ENCODE results near the gene PRKAR1B. TPM values are rescaled to one million over a fixed set of nuclear protein-coding genes. Genes with fewer than 3 reads are reported as not detected.

Gene PRKAR1B
- total RNA-seq, 4 donors from 2014 or later: 8.2 to 12.3 (median 10.5) TPM

DNA sequence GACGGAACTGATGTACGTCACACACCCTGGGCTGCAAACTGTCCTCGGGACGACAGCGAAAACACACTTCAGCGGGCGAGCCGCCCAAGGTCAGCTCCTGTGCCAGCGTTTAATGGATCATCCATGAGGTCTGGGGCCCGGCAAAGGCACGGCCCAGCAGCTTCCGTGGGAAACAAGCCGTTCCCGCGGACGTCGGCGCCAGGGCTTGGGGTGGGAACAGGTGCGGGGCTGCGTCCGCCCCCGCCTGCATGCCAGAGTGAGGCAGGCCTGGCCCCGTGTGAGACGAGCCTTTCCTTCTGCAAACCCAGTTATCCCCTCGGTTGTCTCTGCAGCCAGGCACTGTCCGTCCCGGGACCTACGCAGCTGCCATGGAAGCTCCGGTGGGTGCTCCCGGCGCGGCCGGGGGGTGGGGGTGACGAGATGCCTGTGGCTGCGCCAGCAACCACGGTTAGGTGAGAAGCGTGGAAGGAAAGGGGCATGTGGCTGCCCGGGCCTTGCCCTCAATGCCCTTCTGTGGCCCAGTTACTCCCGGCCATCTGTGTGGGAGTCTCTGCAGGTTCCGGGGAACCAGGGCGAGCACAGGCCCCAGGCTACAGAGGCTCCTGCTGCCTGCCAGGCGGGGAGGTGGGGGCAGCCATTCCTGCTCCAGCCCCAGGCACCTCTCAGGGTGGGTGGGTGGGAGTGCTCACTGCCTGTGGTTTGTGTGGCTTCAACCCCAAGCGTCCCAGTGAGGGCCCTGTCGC is 165.3 kb downstream of the PRKAR1B start:
- 98% methylated on average over 7 of the region's 44 CpGs for WGBS
- no peak overlapping the region for H3K27ac ChIP-seq
- no peak for DNase-seq (ENCODE audit: low spot score in 2 of 2)
- no peaks in the 10 kb centered on the region for H3K36me3 ChIP-seq
- H3K9me3 ChIP-seq: no peaks in the 10 kb centered on the region
- TF ChIP-seq POLR2AphosphoS5 (IDR thresholded peaks at IDR 0.05): no peak
- TF ChIP-seq EP300 (IDR thresholded peaks at IDR 0.05): no peak
- no peak for TF ChIP-seq POLR2A (IDR thresholded peaks at IDR 0.05)
- TF ChIP-seq, protein P1, sequence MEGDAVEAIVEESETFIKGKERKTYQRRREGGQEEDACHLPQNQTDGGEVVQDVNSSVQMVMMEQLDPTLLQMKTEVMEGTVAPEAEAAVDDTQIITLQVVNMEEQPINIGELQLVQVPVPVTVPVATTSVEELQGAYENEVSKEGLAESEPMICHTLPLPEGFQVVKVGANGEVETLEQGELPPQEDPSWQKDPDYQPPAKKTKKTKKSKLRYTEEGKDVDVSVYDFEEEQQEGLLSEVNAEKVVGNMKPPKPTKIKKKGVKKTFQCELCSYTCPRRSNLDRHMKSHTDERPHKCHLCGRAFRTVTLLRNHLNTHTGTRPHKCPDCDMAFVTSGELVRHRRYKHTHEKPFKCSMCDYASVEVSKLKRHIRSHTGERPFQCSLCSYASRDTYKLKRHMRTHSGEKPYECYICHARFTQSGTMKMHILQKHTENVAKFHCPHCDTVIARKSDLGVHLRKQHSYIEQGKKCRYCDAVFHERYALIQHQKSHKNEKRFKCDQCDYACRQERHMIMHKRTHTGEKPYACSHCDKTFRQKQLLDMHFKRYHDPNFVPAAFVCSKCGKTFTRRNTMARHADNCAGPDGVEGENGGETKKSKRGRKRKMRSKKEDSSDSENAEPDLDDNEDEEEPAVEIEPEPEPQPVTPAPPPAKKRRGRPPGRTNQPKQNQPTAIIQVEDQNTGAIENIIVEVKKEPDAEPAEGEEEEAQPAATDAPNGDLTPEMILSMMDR (IDR thresholded peaks at IDR 0.05): no peak
- no peaks in the 10 kb centered on the region for H3K4me1 ChIP-seq
- H3K4me3 ChIP-seq: no peak overlapping the region
- H3K27me3 ChIP-seq: no peaks in the 10 kb centered on the region

DNA sequence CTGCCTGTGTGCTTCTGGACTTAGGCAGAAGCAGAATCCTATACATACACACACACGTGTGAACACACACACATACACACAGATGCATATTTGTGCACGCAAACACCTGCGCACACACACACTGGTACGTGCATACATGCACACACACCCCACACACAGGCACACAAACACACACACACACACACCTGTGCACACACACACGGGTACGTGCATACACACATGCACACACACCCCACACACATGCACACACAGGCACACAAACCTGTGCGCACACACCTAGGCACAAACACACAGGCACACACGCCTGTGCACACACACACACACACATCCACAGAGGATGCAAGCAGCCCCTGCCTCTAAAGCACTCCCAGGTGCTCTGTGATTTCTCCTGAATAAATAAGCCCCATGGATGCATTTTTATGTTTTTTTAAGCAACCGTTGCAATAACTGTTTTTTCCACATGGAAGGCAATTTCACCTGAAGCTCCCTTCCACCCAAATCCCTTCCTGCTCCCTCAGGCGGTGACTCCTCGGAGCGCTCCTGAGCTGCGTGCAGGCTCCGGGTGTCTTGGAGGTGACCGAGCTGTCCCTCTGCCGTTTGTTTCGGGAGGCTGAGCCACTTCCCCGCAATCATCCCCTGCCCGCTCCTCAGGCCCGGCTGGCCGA is 166.0 kb downstream of the PRKAR1B start:
- H3K27ac ChIP-seq: no peak overlapping the region
- no peaks in the 10 kb centered on the region for H3K27me3 ChIP-seq
- 88% methylated on average over 21 of the region's 21 CpGs for WGBS
- H3K4me3 ChIP-seq: no peak overlapping the region
- H3K9me3 ChIP-seq: no peaks in the 10 kb centered on the region
- DNase-seq (ENCODE audit: low spot score in 2 of 2): no peak
- no peaks in the 10 kb centered on the region for H3K36me3 ChIP-seq
- H3K4me1 ChIP-seq: no peaks in the 10 kb centered on the region
- TF ChIP-seq, protein P1 (IDR thresholded peaks at IDR 0.05): no peak
- no peak for TF ChIP-seq POLR2AphosphoS5 (IDR thresholded peaks at IDR 0.05)
- TF ChIP-seq POLR2A (IDR thresholded peaks at IDR 0.05): no peak
- no peak for TF ChIP-seq EP300 (IDR thresholded peaks at IDR 0.05)

DNA sequence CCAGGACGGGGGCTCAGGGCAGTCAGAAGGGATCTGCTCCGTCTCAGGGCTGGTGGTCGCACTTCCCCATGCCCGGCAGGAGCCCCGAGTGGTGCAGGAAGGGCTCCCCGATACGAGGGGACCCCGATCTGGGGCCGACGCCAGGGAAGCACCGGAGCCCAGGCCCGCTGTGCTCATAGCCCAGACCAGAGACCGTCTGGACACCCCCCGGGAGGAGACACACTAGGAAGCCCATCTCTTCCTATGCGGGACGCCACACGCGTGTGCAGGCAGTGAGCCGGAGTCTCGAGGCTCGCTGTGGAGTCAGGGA is 167.7 kb downstream of the PRKAR1B start:
- Histone ChIP-seq H3K4me3 (no peak overlapping the region), H3K4me1 (no peaks in the 10 kb centered on the region), H3K36me3 (no peaks in the 10 kb centered on the region), H3K9me3 (no peaks in the 10 kb centered on the region), H3K27me3 (no peaks in the 10 kb centered on the region), H3K27ac (no peak overlapping the region)
- TF ChIP-seq, protein P1 (IDR thresholded peaks at IDR 0.05): no peak
- no peak for TF ChIP-seq EP300 (IDR thresholded peaks at IDR 0.05)
- TF ChIP-seq POLR2A (IDR thresholded peaks at IDR 0.05): no peak
- no peak for TF ChIP-seq POLR2AphosphoS5 (IDR thresholded peaks at IDR 0.05)
- DNase-seq (ENCODE audit: low spot score in 2 of 2): no peak
- 94% methylated on average over 9 of the region's 21 CpGs for WGBS

DNA sequence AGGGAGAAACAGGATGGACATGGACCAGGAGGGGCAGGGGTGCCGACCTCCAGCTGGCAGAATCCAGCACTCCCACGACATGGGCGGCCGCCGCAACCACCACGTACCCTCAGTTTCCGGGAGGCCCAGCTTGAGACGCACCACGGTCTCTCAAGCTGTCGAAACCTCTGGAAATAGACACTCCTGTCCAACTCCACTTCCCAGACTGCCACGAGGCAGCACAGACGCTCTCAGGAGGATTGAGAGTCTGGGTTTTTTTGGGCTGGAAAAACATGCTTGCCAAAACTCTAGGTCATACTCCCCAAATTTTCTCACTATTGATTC is 169.6 kb downstream of the PRKAR1B start:
- Histone ChIP-seq H3K27me3 (no peaks in the 10 kb centered on the region), H3K4me1 (no peaks in the 10 kb centered on the region), H3K36me3 (no peaks in the 10 kb centered on the region), H3K4me3 (no peak overlapping the region), H3K9me3 (no peaks in the 10 kb centered on the region), H3K27ac (no peak overlapping the region)
- WGBS: 88% methylated on average over 12 of the region's 12 CpGs
- no peak for TF ChIP-seq EP300 (IDR thresholded peaks at IDR 0.05)
- TF ChIP-seq POLR2A (IDR thresholded peaks at IDR 0.05): no peak
- no peak for TF ChIP-seq POLR2AphosphoS5 (IDR thresholded peaks at IDR 0.05)
- TF ChIP-seq, protein P1 (IDR thresholded peaks at IDR 0.05): no peak
- no peak for DNase-seq (ENCODE audit: low spot score in 2 of 2)

DNA sequence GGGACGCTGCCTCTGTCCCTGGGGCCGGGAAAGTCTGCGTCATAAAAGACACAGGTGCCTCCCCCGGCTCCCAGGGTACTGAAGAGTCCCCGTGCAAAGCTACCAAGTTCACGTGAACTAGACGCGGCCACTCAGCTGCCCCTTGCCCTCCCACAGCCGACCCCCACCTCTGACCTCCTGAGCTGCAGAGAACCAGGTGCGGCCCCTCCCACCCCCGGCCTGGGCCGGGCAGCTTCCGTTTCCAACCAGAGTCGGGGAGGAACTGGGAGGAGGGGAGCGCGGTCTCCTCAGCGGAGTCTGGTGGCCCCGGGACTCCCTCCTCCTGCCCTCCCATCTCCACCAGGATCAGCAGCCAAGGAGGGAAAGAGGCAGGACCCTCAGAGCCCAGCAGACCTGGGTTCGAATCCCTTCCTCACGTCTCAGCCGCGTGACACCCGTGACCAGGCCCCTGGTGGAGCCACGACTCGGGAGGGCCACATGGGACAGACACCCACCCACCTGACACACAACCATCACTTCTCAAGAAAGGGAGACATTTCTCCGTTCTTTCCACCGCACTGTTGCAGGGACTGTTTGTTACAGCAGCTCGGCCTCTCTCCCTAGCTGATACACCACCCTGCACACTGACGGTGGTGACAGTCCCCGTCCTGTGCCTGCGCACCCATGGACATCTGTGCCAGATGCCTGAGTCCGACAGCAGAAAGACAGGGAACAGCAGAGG is 170.1 kb downstream of the PRKAR1B start:
- no peak overlapping the region for H3K27ac ChIP-seq
- H3K27me3 ChIP-seq: no peaks in the 10 kb centered on the region
- DNase-seq (ENCODE audit: low spot score in 2 of 2): no peak
- H3K4me1 ChIP-seq: no peaks in the 10 kb centered on the region
- 91% methylated on average over 31 of the region's 32 CpGs for WGBS
- no peaks in the 10 kb centered on the region for H3K36me3 ChIP-seq
- TF ChIP-seq, protein P1 (IDR thresholded peaks at IDR 0.05): no peak
- TF ChIP-seq EP300 (IDR thresholded peaks at IDR 0.05): no peak
- no peak for TF ChIP-seq POLR2AphosphoS5 (IDR thresholded peaks at IDR 0.05)
- TF ChIP-seq POLR2A (IDR thresholded peaks at IDR 0.05): no peak
- no peaks in the 10 kb centered on the region for H3K9me3 ChIP-seq
- no peak overlapping the region for H3K4me3 ChIP-seq
